ENCODE results near the gene PSMF1. TPM values are rescaled to one million over a fixed set of nuclear protein-coding genes. Genes with fewer than 3 reads are reported as not detected.

The PSMF1 gene
- total and polyA plus RNA-seq, 4 donors = 37.5 to 161 (median 68.2) TPM

DNA sequence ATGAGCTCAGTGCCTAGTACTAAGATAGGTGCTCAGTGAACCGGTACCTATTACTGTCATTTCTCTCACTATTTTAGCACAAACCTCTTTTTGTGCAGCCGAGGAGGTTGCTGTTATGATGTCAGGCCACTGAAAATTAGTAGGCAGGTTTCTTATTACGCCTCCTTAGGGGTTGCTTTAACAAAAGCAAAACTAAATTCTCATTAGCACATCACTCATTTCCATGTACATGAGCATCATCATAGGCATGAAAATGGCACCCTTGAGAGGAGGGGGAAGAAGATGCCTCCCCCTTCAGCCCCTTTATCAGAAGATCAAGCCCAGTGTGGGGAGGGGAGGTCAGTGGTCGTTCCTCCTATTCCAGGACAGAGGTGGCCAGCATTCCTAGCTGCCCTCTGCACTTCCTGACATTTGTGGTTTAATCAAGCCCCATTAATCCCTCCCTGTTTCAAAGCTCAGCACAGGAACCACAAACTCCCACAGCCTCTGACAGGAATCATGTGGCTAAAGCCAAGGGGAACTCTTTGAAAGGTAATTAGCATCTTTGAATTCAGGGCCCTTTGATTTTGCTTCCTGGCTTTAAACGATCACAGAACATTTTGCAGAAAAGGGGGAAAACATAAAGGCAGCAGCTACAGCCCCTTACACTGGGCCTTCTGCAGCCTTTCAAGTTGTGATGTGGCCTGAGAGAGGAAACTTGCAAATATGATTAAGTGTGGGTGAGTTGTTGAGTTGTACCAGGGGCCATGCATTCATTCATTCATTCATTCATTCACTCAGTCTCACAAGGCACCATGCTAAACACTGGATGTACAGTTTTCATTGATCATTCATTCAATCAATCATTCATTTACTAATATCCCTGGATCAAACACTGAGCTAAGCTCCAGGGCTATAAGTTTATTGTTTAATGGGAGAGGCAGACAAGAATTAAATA lies 31.9 kb upstream of the PSMF1 start:
- Histone ChIP-seq H3K4me3 (no peak overlapping the region), H3K4me1 (ENCODE audit: control insufficient read depth in 5 of 5, insufficient read depth in 5 of 5, low read length in 5 of 5) (no peaks in the 10 kb centered on the region), H3K9ac (ENCODE audit: insufficient read depth in 1 of 2, low read length in 2 of 2) (no peak overlapping the region), H3K9me3 (ENCODE audit: control insufficient read depth in 4 of 4, insufficient read depth in 3 of 4, low read length in 3 of 4) (peaks cover 0 to 10% (median 3%) of the 10 kb centered on the region in 4 donors), H3K36me3 (ENCODE audit: control insufficient read depth in 4 of 4, insufficient read depth in 4 of 4, low read length in 4 of 4) (no peaks in the 10 kb centered on the region), H3K27me3 (ENCODE audit: control insufficient read depth in 3 of 3, insufficient read depth in 3 of 3, low read length in 2 of 3) (no peaks in the 10 kb centered on the region), H3K27ac (ENCODE audit: low read depth in 1 of 2, low read length in 1 of 2) (no peak overlapping the region)
- 43 to 54% methylated on average over 5 of the region's 5 CpGs for WGBS, 2 donors
- ATAC-seq (ENCODE audit: insufficient read depth, low FRiP score) (no peak), DNase-seq (no peak)
- TF ChIP-seq, protein P1, sequence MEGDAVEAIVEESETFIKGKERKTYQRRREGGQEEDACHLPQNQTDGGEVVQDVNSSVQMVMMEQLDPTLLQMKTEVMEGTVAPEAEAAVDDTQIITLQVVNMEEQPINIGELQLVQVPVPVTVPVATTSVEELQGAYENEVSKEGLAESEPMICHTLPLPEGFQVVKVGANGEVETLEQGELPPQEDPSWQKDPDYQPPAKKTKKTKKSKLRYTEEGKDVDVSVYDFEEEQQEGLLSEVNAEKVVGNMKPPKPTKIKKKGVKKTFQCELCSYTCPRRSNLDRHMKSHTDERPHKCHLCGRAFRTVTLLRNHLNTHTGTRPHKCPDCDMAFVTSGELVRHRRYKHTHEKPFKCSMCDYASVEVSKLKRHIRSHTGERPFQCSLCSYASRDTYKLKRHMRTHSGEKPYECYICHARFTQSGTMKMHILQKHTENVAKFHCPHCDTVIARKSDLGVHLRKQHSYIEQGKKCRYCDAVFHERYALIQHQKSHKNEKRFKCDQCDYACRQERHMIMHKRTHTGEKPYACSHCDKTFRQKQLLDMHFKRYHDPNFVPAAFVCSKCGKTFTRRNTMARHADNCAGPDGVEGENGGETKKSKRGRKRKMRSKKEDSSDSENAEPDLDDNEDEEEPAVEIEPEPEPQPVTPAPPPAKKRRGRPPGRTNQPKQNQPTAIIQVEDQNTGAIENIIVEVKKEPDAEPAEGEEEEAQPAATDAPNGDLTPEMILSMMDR (IDR thresholded peaks at IDR 0.05; ENCODE audit: control extremely low read depth, extremely low read depth) = no peak

DNA sequence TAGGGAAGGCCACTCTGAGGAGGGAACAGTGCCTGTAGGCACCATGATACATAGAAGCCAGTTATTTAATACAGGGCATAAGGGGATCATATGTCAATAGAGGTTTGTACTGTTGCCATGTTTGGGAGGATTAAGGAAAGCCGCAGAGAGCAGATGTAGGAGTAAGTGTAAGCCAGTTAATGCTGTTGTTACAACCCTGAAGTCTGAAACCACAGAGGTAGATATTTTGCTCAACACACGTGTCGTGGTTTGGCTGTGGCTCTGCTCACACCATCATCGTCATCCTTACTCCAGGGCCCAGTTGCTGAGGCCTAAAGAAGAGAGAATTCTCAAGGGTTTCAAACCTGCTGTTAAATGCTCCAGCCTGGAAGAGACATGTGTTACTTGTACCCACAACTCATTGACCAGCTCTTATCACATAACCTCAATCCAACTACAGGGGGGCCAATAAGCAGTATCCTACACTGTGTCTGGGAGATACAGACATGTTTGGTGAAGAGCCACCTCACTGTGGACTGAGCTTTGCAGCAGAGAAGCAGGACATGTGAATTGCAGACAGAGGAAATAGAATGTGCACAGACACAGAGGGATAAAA lies 31.0 kb upstream of the PSMF1 start:
- no peak overlapping the region for H3K4me3 ChIP-seq
- H3K9me3 ChIP-seq (ENCODE audit: control insufficient read depth in 4 of 4, insufficient read depth in 3 of 4, low read length in 3 of 4) = peaks cover 0 to 8% (median 3%) of the 10 kb centered on the region in 4 donors
- ATAC-seq (ENCODE audit: insufficient read depth, low FRiP score) (no peak), DNase-seq (no peak)
- H3K27ac ChIP-seq (ENCODE audit: low read depth in 1 of 2, low read length in 1 of 2) = no peak overlapping the region
- 53 to 75% methylated on average over 4 of the region's 4 CpGs for WGBS, 2 donors
- no peaks in the 10 kb centered on the region for H3K27me3 ChIP-seq (ENCODE audit: control insufficient read depth in 3 of 3, insufficient read depth in 3 of 3, low read length in 2 of 3)
- H3K4me1 ChIP-seq (ENCODE audit: control insufficient read depth in 5 of 5, insufficient read depth in 5 of 5, low read length in 5 of 5) = no peaks in the 10 kb centered on the region
- TF ChIP-seq, protein P1 (IDR thresholded peaks at IDR 0.05; ENCODE audit: control extremely low read depth, extremely low read depth) = no peak
- no peaks in the 10 kb centered on the region for H3K36me3 ChIP-seq (ENCODE audit: control insufficient read depth in 4 of 4, insufficient read depth in 4 of 4, low read length in 4 of 4)
- H3K9ac ChIP-seq (ENCODE audit: insufficient read depth in 1 of 2, low read length in 2 of 2) = no peak overlapping the region

DNA sequence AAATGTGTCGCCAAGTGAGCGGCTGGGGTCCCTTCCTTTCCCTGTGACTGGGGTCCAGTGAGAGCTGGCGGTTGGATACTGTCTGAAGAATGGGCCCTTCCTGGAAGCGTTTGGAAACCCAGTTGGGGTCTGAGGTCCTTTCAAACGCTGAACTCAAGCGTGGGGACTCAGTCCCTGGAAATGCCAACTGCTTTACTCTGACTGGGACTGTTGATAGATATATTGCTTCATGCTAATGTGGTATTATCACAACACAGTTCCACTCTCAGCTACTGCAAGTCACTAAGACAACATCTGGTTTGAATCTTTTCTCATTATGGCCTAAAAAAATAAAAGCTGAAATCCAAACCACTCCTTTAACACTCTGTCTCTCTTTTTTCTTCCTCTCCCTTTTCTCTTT lies 23.7 kb upstream of the PSMF1 start:
- no peak overlapping the region for H3K9ac ChIP-seq (ENCODE audit: insufficient read depth in 1 of 2, low read length in 2 of 2)
- H3K27ac ChIP-seq (ENCODE audit: low read depth in 1 of 2, low read length in 1 of 2) = no peak overlapping the region
- ATAC-seq (ENCODE audit: insufficient read depth, low FRiP score) (no peak), DNase-seq (peak in 2 of 3 donors; percentile 37 to 52)
- WGBS, 2 donors = 75 to 76% methylated on average over 6 of the region's 6 CpGs
- no peaks in the 10 kb centered on the region for H3K4me1 ChIP-seq (ENCODE audit: control insufficient read depth in 5 of 5, insufficient read depth in 5 of 5, low read length in 5 of 5)
- H3K27me3 ChIP-seq (ENCODE audit: control insufficient read depth in 3 of 3, insufficient read depth in 3 of 3, low read length in 2 of 3) = no peaks in the 10 kb centered on the region
- H3K4me3 ChIP-seq = no peak overlapping the region
- peaks cover 0 to 1% (median 0%) of the 10 kb centered on the region in 4 donors for H3K9me3 ChIP-seq (ENCODE audit: control insufficient read depth in 4 of 4, insufficient read depth in 3 of 4, low read length in 3 of 4)
- H3K36me3 ChIP-seq (ENCODE audit: control insufficient read depth in 4 of 4, insufficient read depth in 4 of 4, low read length in 4 of 4) = no peaks in the 10 kb centered on the region
- TF ChIP-seq, protein P1 (IDR thresholded peaks at IDR 0.05; ENCODE audit: control extremely low read depth, extremely low read depth) = no peak
